A673 (cell line): ENCODE data around the gene FARP1. TPM values are rescaled to one million over a fixed set of nuclear protein-coding genes. Genes with fewer than 3 reads are reported as not detected.

ENCODE experiments used
- BruUV-seq: library from RNA; stranded (reverse); fragments of 400-500 nt; replicated peaks from 2 replicates; lab custom pipeline; 2021; lab: Mats Ljungman, UMichigan
- CTCF ChIA-PET: fragments of 300-600 bp; sonication (Branson Sonifier 250); formaldehyde crosslinking; loops from one replicate; lab custom pipeline; 2022; ENCODE audit warnings: antibody characterized with exemption; lab: Charles Lee
- POLR2A ChIA-PET: fragments of 300-600 bp; sonication (Branson Sonifier 250); formaldehyde crosslinking; loops from one replicate; lab custom pipeline; 2022; ENCODE audit warnings: antibody characterized with exemption; ENCODE audit not compliant: low non-redundant PET; lab: Charles Lee
- DNase-seq: peaks from one replicate; pipeline ENCODE4 v3.0.0-alpha.2; 2015; ENCODE audit warnings: low spot score
- H3K27ac ChIP-seq: fragments of 200-600 bp; sonication (generic); 2 replicates; pipeline ENCODE4 v1.5.1; 2016; ENCODE audit warnings: mixed run types, low read depth, mild to moderate bottlenecking, mixed read lengths, antibody characterized with exemption, low read length; ENCODE audit not compliant: poor library complexity, severe bottlenecking
- H3K27me3 ChIP-seq: fragments of 200-600 bp; sonication (generic); replicated peaks from 2 replicates; pipeline ENCODE4 v1.6.1; 2017; ENCODE audit warnings: mixed run types, low read depth, mild to moderate bottlenecking, mixed read lengths, antibody characterized with exemption, low read length; ENCODE audit not compliant: insufficient read depth, poor library complexity
- H3K36me3 ChIP-seq: fragments of 200-600 bp; sonication (generic); 2 replicates; pipeline ENCODE4 v1.6.1; 2016; ENCODE audit warnings: mixed run types, mild to moderate bottlenecking, mixed read lengths, antibody characterized with exemption, low read length; ENCODE audit not compliant: insufficient read depth, poor library complexity, severe bottlenecking
- H3K4me1 ChIP-seq: fragments of 200-600 bp; sonication (generic); 2 replicates; pipeline ENCODE4 v1.6.1; 2017; ENCODE audit warnings: mixed run types, mild to moderate bottlenecking, mixed read lengths, antibody characterized with exemption, low read length; ENCODE audit not compliant: insufficient read depth, poor library complexity, severe bottlenecking
- H3K4me3 ChIP-seq: fragments of 200-600 bp; sonication (generic); 2 replicates; pipeline ENCODE4 v1.5.1; 2016; ENCODE audit warnings: low read depth, mixed run types, mild to moderate bottlenecking, mixed read lengths, low read length; ENCODE audit not compliant: poor library complexity, severe bottlenecking
- H3K9me3 ChIP-seq: fragments of 200-600 bp; sonication (generic); 2 replicates; pipeline ENCODE4 v1.6.1; 2016; ENCODE audit warnings: mixed run types, low read depth, mild to moderate bottlenecking, mixed read lengths, antibody characterized with exemption, low read length; ENCODE audit not compliant: poor library complexity, severe bottlenecking
- CTCF ChIP-seq: fragments of 300-800, 200-600 bp; sonication (generic); conservative IDR thresholded peaks from 2 replicates; pipeline ENCODE4 v1.5.1; 2017; ENCODE audit warnings: low read depth, mild to moderate bottlenecking, antibody characterized with exemption, low read length, moderate library complexity, mixed read lengths
- EZH2 ChIP-seq: fragments of 200-600 bp; sonication (generic); IDR thresholded peaks from 2 replicates; pipeline ENCODE4 v1.6.1; 2017; ENCODE audit warnings: borderline replicate concordance, low read depth, mild to moderate bottlenecking, mixed read lengths, antibody characterized with exemption, low read length; ENCODE audit not compliant: poor library complexity, severe bottlenecking
- intact Hi-C: fragments of 100-400 bp; cut with micrococcal nuclease; formaldehyde crosslinking; loops from one replicate; pipeline ENCODE4 v1.10.0; 2022; ENCODE audit not compliant: unreplicated experiment
- total RNA-seq: library from RNA; stranded (reverse); gene quantifications from 2 replicates; pipeline ENCODE4 v1.2.3, GENCODE V29; 2021

The FARP1 gene
- total RNA-seq, 1 experiment from 2014 or later: 177 TPM

- Histone ChIP-seq H3K9me3 (no peaks in the 10 kb centered on the region), H3K36me3 (peaks cover 11% of the 10 kb centered on the region), H3K27me3 (no peaks in the 10 kb centered on the region), H3K4me3 (no peak overlapping the region), H3K4me1 (no peaks in the 10 kb centered on the region), H3K27ac (no peak overlapping the region)
- DNase-seq: no peak
- TF ChIP-seq EZH2 (no peak), CTCF (no peak)
- ChIA-PET CTCF (no interaction called here), POLR2A (interaction anchor here (0.6 kb wide), 1 partner anchor 765 kb away, joined by 11 read pairs; no protein-coding TSS in a partner anchor)
- intact Hi-C loops: no loop called here
- no TSS peak for BruUV-seq
Observed at GRCh38 chr13:98423417-98423816, 280.5 kb downstream of the FARP1 start.

- H3K27me3 ChIP-seq: no peaks in the 10 kb centered on the region
- H3K27ac ChIP-seq: no peak overlapping the region
- BruUV-seq: no TSS peak
- ChIA-PET POLR2A (no interaction called here), CTCF (no interaction called here)
- peaks cover 15% of the 10 kb centered on the region for H3K36me3 ChIP-seq
- TF ChIP-seq CTCF (no peak), EZH2 (no peak)
- no peak overlapping the region for H3K4me3 ChIP-seq
- no peak for DNase-seq
- intact Hi-C loops: no loop called here
- H3K9me3 ChIP-seq: no peaks in the 10 kb centered on the region
- H3K4me1 ChIP-seq: no peaks in the 10 kb centered on the region
Observed at GRCh38 chr13:98427331-98427995, 284.6 kb downstream of the FARP1 start.

- no peak overlapping the region for H3K27ac ChIP-seq
- intact Hi-C loops: no loop called here
- H3K36me3 ChIP-seq: peaks cover 15% of the 10 kb centered on the region
- ChIA-PET POLR2A (no interaction called here), CTCF (no interaction called here)
- BruUV-seq: no TSS peak
- TF ChIP-seq CTCF (no peak), EZH2 (no peak)
- H3K4me1 ChIP-seq: no peaks in the 10 kb centered on the region
- no peak for DNase-seq
- H3K27me3 ChIP-seq: no peaks in the 10 kb centered on the region
- no peak overlapping the region for H3K4me3 ChIP-seq
- no peaks in the 10 kb centered on the region for H3K9me3 ChIP-seq
Observed at GRCh38 chr13:98428256-98428966, 285.5 kb downstream of the FARP1 start.
